ENCODE data around the gene SPRR2E. TPM values are rescaled to one million over a fixed set of nuclear protein-coding genes. Genes with fewer than 3 reads are reported as not detected.
"Not testable (repeated sequence)": the region's sequence is repeated elsewhere in the genome, so short reads cannot be mapped to it uniquely, and the experiment has no call there.

Gene SPRR2E
- total RNA-seq = not detected
- long read RNA-seq = 0 reads

- ATAC-seq (ENCODE audit: poor library complexity) (no peak), DNase-seq (no peak)
- intact Hi-C loops (cut with DNase I) = no loop called here
These were observed at the start of gene SPRR2E for GRCh38 chr1:153094426-153094825. Gene SPRR2E, minus strand, starts transcription at chr1:153094526. Its CDS starts 775 bp downstream, at chr1:153093751.

GRCh38 chr1:153141377-153141776 lies 47.1 kb upstream of the SPRR2E start:
- intact Hi-C loops (cut with DNase I) = no loop called here
- ATAC-seq (ENCODE audit: poor library complexity) = no peak
- DNase-seq = no peak

- ATAC-seq (ENCODE audit: poor library complexity) = no peak
- intact Hi-C loops (cut with DNase I) = no loop called here
- no peak for DNase-seq
These were observed 46.2 kb upstream of the SPRR2E start for GRCh38 chr1:153140484-153140883.

GRCh38 chr1:153133743-153134142 lies 39.4 kb upstream of the SPRR2E start:
- intact Hi-C loops (cut with DNase I) = no loop called here
- DNase-seq (no peak), ATAC-seq (ENCODE audit: poor library complexity) (no peak)

- ATAC-seq (ENCODE audit: poor library complexity) = no peak
These were observed 38.9 kb upstream of the SPRR2E start for GRCh38 chr1:153133267-153133666.

GRCh38 chr1:153128688-153129087 lies 34.4 kb upstream of the SPRR2E start:
- DNase-seq; ATAC-seq (ENCODE audit: poor library complexity): not testable (repeated sequence)

More at GRCh38 chr1:153133267-153133666, 38.9 kb upstream of the SPRR2E start:
- DNase-seq = no peak
- intact Hi-C loops (cut with DNase I) = no loop called here

GRCh38 chr1:153127296-153127695 lies 33.0 kb upstream of the SPRR2E start:
- ATAC-seq (ENCODE audit: poor library complexity) = no peak
- intact Hi-C loops (cut with DNase I) = no loop called here
- no peak for DNase-seq

More at GRCh38 chr1:153128688-153129087, 34.4 kb upstream of the SPRR2E start:
- intact Hi-C loops (cut with DNase I) = not testable (repeated sequence)

- ATAC-seq (ENCODE audit: poor library complexity) (no peak), DNase-seq (no peak)
- intact Hi-C loops (cut with DNase I) = no loop called here
These were observed 31.2 kb upstream of the SPRR2E start for GRCh38 chr1:153125536-153125935.

GRCh38 chr1:153123793-153124192 lies 29.5 kb upstream of the SPRR2E start:
- intact Hi-C loops (cut with DNase I); DNase-seq; ATAC-seq (ENCODE audit: poor library complexity): not testable (repeated sequence)

GRCh38 chr1:153122831-153123421 lies 28.6 kb upstream of the SPRR2E start:
- intact Hi-C loops (cut with DNase I) = no loop called here
- ATAC-seq (ENCODE audit: poor library complexity) = no peak
- no peak for DNase-seq

- DNase-seq = no peak
- intact Hi-C loops (cut with DNase I) = no loop called here
- no peak for ATAC-seq (ENCODE audit: poor library complexity)
These were observed 26.6 kb upstream of the SPRR2E start for GRCh38 chr1:153120945-153121344.

- intact Hi-C loops (cut with DNase I) = no loop called here
- DNase-seq (no peak), ATAC-seq (ENCODE audit: poor library complexity) (no peak)
These were observed 25.2 kb upstream of the SPRR2E start for GRCh38 chr1:153119491-153119971.

- DNase-seq; intact Hi-C loops (cut with DNase I); ATAC-seq (ENCODE audit: poor library complexity): not testable (repeated sequence)
These were observed 20.9 kb upstream of the SPRR2E start for GRCh38 chr1:153115264-153115663.

GRCh38 chr1:153113416-153113815 lies 19.1 kb upstream of the SPRR2E start, which contains the start of gene SPRR2F:
Gene SPRR2F, minus strand, starts transcription at chr1:153113516. Its CDS starts 783 bp downstream, at chr1:153112733.
- DNase-seq (no peak), ATAC-seq (ENCODE audit: poor library complexity) (no peak)
- intact Hi-C loops (cut with DNase I) = no loop called here

GRCh38 chr1:153112454-153112853 lies 18.1 kb upstream of the SPRR2E start:
- DNase-seq; ATAC-seq (ENCODE audit: poor library complexity); intact Hi-C loops (cut with DNase I): not testable (repeated sequence)

GRCh38 chr1:153100245-153100644 lies 5.9 kb upstream of the SPRR2E start:
- ATAC-seq (ENCODE audit: poor library complexity) (no peak), DNase-seq (no peak)
- intact Hi-C loops (cut with DNase I) = no loop called here

- no peak for ATAC-seq (ENCODE audit: poor library complexity)
- no peak for DNase-seq
- intact Hi-C loops (cut with DNase I) = no loop called here
These were observed 5.2 kb upstream of the SPRR2E start for GRCh38 chr1:153099461-153100045.

GRCh38 chr1:153095764-153096163 lies 1.4 kb upstream of the SPRR2E start:
- DNase-seq (no peak), ATAC-seq (ENCODE audit: poor library complexity) (no peak)
- intact Hi-C loops (cut with DNase I) = no loop called here

- intact Hi-C loops (cut with DNase I) = no loop called here
- ATAC-seq (ENCODE audit: poor library complexity) (no peak), DNase-seq (no peak)
These were observed 6.7 kb downstream of the SPRR2E start for GRCh38 chr1:153087652-153088051.

- DNase-seq (no peak), ATAC-seq (ENCODE audit: poor library complexity) (no peak)
- intact Hi-C loops (cut with DNase I) = no loop called here
These were observed 12.6 kb downstream of the SPRR2E start for GRCh38 chr1:153081736-153082135.
